DMS 273 (cell line): ENCODE data around the gene LYPD4.

Experiments
- DNase-seq: peaks from one replicate; lab custom pipeline; 2025; ENCODE audit not compliant: unreplicated experiment; lab: John Stamatoyannopoulos, UW

Gene LYPD4

GRCh38 chr19:41853344-41853743, 8.9 kb upstream of the LYPD4 start:
- DNase-seq = no peak

GRCh38 chr19:41851456-41851855, 7.0 kb upstream of the LYPD4 start:
- DNase-seq = no peak

- DNase-seq = peak; percentile 23
Measured at GRCh38 chr19:41850381-41850780, 5.9 kb upstream of the LYPD4 start.

GRCh38 chr19:41849067-41849466, 4.6 kb upstream of the LYPD4 start:
- no peak for DNase-seq

- no peak for DNase-seq
Measured at GRCh38 chr19:41848666-41849065, 4.2 kb upstream of the LYPD4 start.

- no peak for DNase-seq
Measured at GRCh38 chr19:41847351-41848105, 3.0 kb upstream of the LYPD4 start.

- DNase-seq = no peak
Measured at GRCh38 chr19:41845051-41845590, 638 bp upstream of the LYPD4 start.

- no peak for DNase-seq
Measured at GRCh38 chr19:41845001-41845050, 343 bp upstream of the LYPD4 start, which contains the start of gene DMRTC2. Gene DMRTC2 (plus strand): TSS chr19:41845042. CDS start chr19:41847429, 2,387 bp downstream.

GRCh38 chr19:41843371-41843770, 1.1 kb downstream of the LYPD4 start:
- no peak for DNase-seq

GRCh38 chr19:41839211-41839610, 5.3 kb downstream of the LYPD4 start:
- DNase-seq = no peak

GRCh38 chr19:41837981-41838708, 6.3 kb downstream of the LYPD4 start:
- DNase-seq = no peak

- peak; percentile 76 for DNase-seq
Measured at GRCh38 chr19:41821003-41821735, 23.3 kb downstream of the LYPD4 start.

- no peak for DNase-seq
Measured at GRCh38 chr19:41816761-41817160, 27.7 kb downstream of the LYPD4 start.

GRCh38 chr19:41815301-41815700, 29.2 kb downstream of the LYPD4 start:
- no peak for DNase-seq

GRCh38 chr19:41813911-41814310, 30.6 kb downstream of the LYPD4 start:
- DNase-seq = peak; percentile 26

GRCh38 chr19:41811981-41812380, 32.5 kb downstream of the LYPD4 start:
- DNase-seq = no peak

- no peak for DNase-seq
Measured at GRCh38 chr19:41811036-41811435, 33.4 kb downstream of the LYPD4 start.

GRCh38 chr19:41810301-41810700, 34.2 kb downstream of the LYPD4 start:
- no peak for DNase-seq

- DNase-seq = no peak
Measured at GRCh38 chr19:41808663-41809566, 35.6 kb downstream of the LYPD4 start.

GRCh38 chr19:41807176-41807575, 37.3 kb downstream of the LYPD4 start:
- no peak for DNase-seq

GRCh38 chr19:41804336-41804735, 40.1 kb downstream of the LYPD4 start:
- no peak for DNase-seq
